Measurements from ENCODE around the gene ZNF414. TPM values are rescaled to one million over a fixed set of nuclear protein-coding genes. Genes with fewer than 3 reads are reported as not detected.

ZNF414 gene
- total RNA-seq, 1 donor from 2014 or later: 189 TPM

DNA sequence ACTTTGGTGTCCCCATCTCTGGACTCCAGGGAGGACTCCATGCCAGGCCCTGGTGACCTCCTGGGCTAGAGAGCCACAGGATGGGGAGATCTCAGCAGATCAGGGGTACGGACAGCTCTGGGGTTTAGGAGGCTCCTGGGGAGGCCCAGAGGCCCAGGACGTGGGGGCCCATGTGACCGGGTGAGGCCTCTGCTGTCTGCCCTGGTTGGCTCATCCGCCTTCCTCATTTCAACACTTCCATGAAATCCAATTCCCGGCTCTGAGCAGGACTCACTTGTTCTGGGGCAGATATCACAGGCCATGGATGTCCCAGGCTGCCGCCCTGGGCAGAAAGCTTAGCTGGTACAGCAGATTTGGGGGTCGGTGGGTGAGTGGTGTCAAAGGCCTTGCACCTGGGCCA, 10.5 kb downstream of the ZNF414 start:
- Histone ChIP-seq H3K36me3 (no peaks in the 10 kb centered on the region), H3K9me3 (no peaks in the 10 kb centered on the region), H3K4me3 (no peak overlapping the region), H3K27ac (no peak overlapping the region), H3K27me3 (no peaks in the 10 kb centered on the region), H3K4me1 (peaks cover 7 to 10% of the 10 kb centered on the region in 2 donors)
- TF ChIP-seq CTCF (IDR thresholded peaks at IDR 0.05): no peak
- no peak for DNase-seq (ENCODE audit: low spot score in 2 of 2)
- intact Hi-C loops (cut with DNase I): no loop called here

DNA sequence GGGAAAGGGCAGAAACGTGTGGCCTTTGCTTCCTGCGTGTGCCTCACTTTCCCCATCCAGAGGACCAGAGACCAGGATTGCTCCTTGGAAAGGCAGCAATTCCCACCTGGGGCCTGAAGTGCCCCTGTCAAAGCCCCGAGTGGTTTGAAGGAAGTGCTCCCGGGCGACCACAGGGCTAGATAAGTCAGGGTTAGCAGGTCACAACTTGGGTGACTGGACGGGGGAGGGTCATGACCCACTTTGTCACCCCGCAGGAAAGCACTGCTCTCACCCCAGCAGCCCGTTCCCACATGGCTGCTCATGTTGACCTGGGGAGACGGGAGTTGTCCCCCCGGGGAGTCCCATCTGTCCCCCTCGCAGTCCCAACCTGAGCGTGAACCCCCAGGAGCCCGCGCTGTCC, 12.0 kb downstream of the ZNF414 start:
- intact Hi-C loops (cut with DNase I): no loop called here
- DNase-seq (ENCODE audit: low spot score in 2 of 2): no peak
- Histone ChIP-seq H3K27ac (no peak overlapping the region), H3K27me3 (no peaks in the 10 kb centered on the region), H3K4me3 (no peak overlapping the region), H3K36me3 (no peaks in the 10 kb centered on the region), H3K4me1 (peaks cover 7 to 10% of the 10 kb centered on the region in 2 donors), H3K9me3 (no peaks in the 10 kb centered on the region)
- no peak for TF ChIP-seq CTCF (IDR thresholded peaks at IDR 0.05)

- intact Hi-C loops (cut with DNase I): no loop called here
- no peaks in the 10 kb centered on the region for H3K9me3 ChIP-seq
- H3K36me3 ChIP-seq: no peaks in the 10 kb centered on the region
- no peak overlapping the region for H3K27ac ChIP-seq
- no peak for TF ChIP-seq CTCF (IDR thresholded peaks at IDR 0.05)
- DNase-seq (ENCODE audit: low spot score in 2 of 2): no peak
- H3K4me1 ChIP-seq: peaks cover 7 to 8% of the 10 kb centered on the region in 2 donors
- no peaks in the 10 kb centered on the region for H3K27me3 ChIP-seq
- H3K4me3 ChIP-seq: no peak overlapping the region
Observed at GRCh38 chr19:8501516-8501915, 12.5 kb downstream of the ZNF414 start.

DNA sequence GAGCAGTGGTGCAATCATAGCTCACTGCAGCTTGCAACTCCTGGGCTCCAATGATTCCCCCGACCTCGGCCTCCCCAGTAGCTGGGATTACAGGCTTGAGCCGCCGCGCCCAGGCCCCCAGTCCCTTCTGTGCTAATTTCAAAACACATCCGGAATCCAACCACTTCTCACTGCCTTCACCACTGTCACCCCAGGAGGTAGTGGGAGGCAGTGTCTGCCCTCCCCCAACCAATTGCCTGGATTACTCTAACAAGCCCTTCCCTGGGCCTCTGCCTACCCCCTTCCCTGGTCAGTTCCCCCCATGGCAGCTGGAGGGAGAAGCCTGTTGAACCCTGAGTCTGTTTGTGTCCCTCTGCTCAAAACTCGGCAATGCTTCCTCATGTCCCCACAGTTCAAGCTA, 13.8 kb downstream of the ZNF414 start:
- H3K4me3 ChIP-seq: no peak overlapping the region
- no peaks in the 10 kb centered on the region for H3K9me3 ChIP-seq
- intact Hi-C loops (cut with DNase I): no loop called here
- H3K27ac ChIP-seq: no peak overlapping the region
- H3K27me3 ChIP-seq: no peaks in the 10 kb centered on the region
- H3K4me1 ChIP-seq: no peaks in the 10 kb centered on the region
- no peak for DNase-seq (ENCODE audit: low spot score in 2 of 2)
- no peaks in the 10 kb centered on the region for H3K36me3 ChIP-seq
- no peak for TF ChIP-seq CTCF (IDR thresholded peaks at IDR 0.05)

DNA sequence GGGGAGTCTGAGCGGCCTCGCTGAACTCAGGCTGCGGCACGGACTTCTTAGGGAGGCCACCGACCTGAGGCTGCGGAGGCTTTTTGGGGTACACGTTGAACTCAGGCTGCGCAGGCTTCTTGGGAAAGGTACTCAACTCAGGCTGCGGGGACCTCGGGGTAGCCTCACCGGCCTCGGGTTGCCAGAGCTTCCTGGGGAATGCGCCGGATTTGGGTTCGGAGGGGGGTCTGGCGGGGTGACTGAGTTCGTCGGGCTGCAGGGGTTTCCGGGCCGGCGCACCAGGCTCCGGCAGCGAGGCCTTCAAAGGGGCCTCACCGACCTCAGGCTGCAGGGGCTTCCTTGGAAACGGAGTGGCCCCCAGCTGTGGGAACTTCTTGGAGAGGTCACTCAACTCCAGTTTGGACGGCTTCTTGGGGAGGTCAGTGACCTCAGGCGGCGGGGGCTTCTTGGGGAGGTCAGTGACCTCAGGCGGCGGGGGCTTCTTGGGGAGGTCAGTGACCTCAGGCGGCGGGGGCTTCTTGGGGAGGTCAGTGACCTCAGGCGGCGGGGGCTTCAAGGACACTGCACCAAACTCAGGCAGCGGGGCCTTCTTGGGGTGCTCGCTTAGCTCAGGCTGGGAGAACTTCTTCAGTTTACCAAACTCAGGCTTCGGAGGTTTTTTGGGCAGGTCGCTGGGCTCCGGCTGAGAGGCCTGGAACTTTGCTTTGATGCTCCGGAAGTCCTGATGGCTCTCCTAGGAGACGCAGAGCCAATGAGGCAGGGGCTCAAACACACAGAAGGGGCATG, 14.7 kb downstream of the ZNF414 start:
- Histone ChIP-seq H3K9me3 (no peaks in the 10 kb centered on the region), H3K27me3 (no peaks in the 10 kb centered on the region)
- intact Hi-C loops (cut with DNase I): no loop called here

More for the DNA sequence above, 14.7 kb downstream of the ZNF414 start:
- no peak for TF ChIP-seq CTCF (IDR thresholded peaks at IDR 0.05)
- Histone ChIP-seq H3K36me3 (no peaks in the 10 kb centered on the region), H3K4me3 (no peak overlapping the region), H3K27ac (no peak overlapping the region), H3K4me1 (no peaks in the 10 kb centered on the region)
- DNase-seq (ENCODE audit: low spot score in 2 of 2): no peak
